HUES64 (cell line): ENCODE measurements around the gene SEC24B. TPM values are rescaled to one million over a fixed set of nuclear protein-coding genes. Genes with fewer than 3 reads are reported as not detected.

Source experiments
- H3K27ac ChIP-seq: 2 replicates; pipeline ENCODE4 v1.7.0; 2013; ENCODE audit warnings: low read depth, low read length, inconsistent platforms
- H3K27me3 ChIP-seq: 2 replicates; pipeline ENCODE4 v1.6.1; 2013; ENCODE audit warnings: mild to moderate bottlenecking, low read length; ENCODE audit not compliant: insufficient read depth
- H3K36me3 ChIP-seq: 2 replicates; pipeline ENCODE4 v1.6.1; 2013; ENCODE audit warnings: mild to moderate bottlenecking, low read length; ENCODE audit not compliant: insufficient read depth
- H3K4me1 ChIP-seq: 2 replicates; pipeline ENCODE4 v1.6.1; 2013; ENCODE audit warnings: mild to moderate bottlenecking, low read length, moderate library complexity; ENCODE audit not compliant: insufficient read depth
- H3K4me3 ChIP-seq: 2 replicates; pipeline ENCODE4 v1.5.1; 2013; ENCODE audit warnings: mild to moderate bottlenecking, low read length, moderate library complexity
- H3K9ac ChIP-seq: 2 replicates; pipeline ENCODE4 v1.6.1; 2013; ENCODE audit warnings: mild to moderate bottlenecking, low read depth, low read length
- H3K9me3 ChIP-seq: 2 replicates; pipeline ENCODE4 v1.6.1; 2013; ENCODE audit warnings: low read depth, low read length; ENCODE audit not compliant: insufficient read depth
- WGBS: fragments of 150-250, 120-280 bp; methylation state at CpG from one replicate; pipeline ENCODE4 v1.1.7; 2013; ENCODE audit warnings: missing lambda C conversion rate; 5-methylcytosine and 5-hydroxymethylcytosine counted together
- polyA plus RNA-seq, 2 experiments: library from polyadenylated mRNA; stranded (reverse); fragments of 50-300 nt; gene quantifications; one replicate each; pipeline ENCODE4 v1.2.3, GENCODE V29; 2013

Gene SEC24B
- 18.9 TPM for polyA plus RNA-seq (2013, experiment 1 of 2)
- 20.6 TPM for polyA plus RNA-seq (2013, experiment 2 of 2)

- peak within 1 kb of the TSS; percentile 94 for H3K9ac ChIP-seq
- under 1% methylated on average over 87 of the region's 87 CpGs for WGBS
- peak within 1 kb of the TSS; percentile 66 for H3K4me3 ChIP-seq
- H3K27me3 ChIP-seq, result no peaks in the 10 kb centered on the region
- peak within 1 kb of the TSS; percentile 72 for H3K27ac ChIP-seq
- no peaks in the 10 kb centered on the region for H3K9me3 ChIP-seq
- H3K36me3 ChIP-seq, result no peaks in the 10 kb centered on the region; the same call in none of the 2 replicates
- peaks cover 32% of the 10 kb centered on the region for H3K4me1 ChIP-seq
Measured at GRCh38 chr4:109433205-109434006, at the start of gene SEC24B. Gene SEC24B (plus strand): TSS chr4:109433815. CDS start chr4:109433870, 55 bp downstream.

- Histone ChIP-seq H3K4me1 (peaks cover 10% of the 10 kb centered on the region), H3K36me3 (no peaks in the 10 kb centered on the region), H3K27me3 (no peaks in the 10 kb centered on the region), H3K27ac (no peak overlapping the region), H3K9ac (no peak overlapping the region), H3K9me3 (no peaks in the 10 kb centered on the region), H3K4me3 (no peak overlapping the region)
- WGBS, result 90% methylated on average over 6 of the region's 6 CpGs
Measured at GRCh38 chr4:109383823-109384222, 49.8 kb upstream of the SEC24B start.

- H3K27me3 ChIP-seq, result no peaks in the 10 kb centered on the region
- H3K36me3 ChIP-seq, result no peaks in the 10 kb centered on the region
- H3K9ac ChIP-seq, result no peak overlapping the region
- H3K4me1 ChIP-seq, result peaks cover 16% of the 10 kb centered on the region
- H3K27ac ChIP-seq, result no peak overlapping the region
- no peak overlapping the region for H3K4me3 ChIP-seq
- H3K9me3 ChIP-seq, result no peaks in the 10 kb centered on the region
- WGBS, result 93% methylated on average over 5 of the region's 5 CpGs
Measured at GRCh38 chr4:109385260-109385659, 48.4 kb upstream of the SEC24B start.

GRCh38 chr4:109389369-109390114 lies 44.1 kb upstream of the SEC24B start:
- H3K27me3 ChIP-seq, result no peaks in the 10 kb centered on the region
- no peaks in the 10 kb centered on the region for H3K36me3 ChIP-seq
- no peak overlapping the region for H3K27ac ChIP-seq
- H3K4me3 ChIP-seq, result no peak overlapping the region
- no peaks in the 10 kb centered on the region for H3K9me3 ChIP-seq
- 76% methylated on average over 7 of the region's 7 CpGs for WGBS
- peaks cover 16% of the 10 kb centered on the region for H3K4me1 ChIP-seq
- no peak overlapping the region for H3K9ac ChIP-seq

- Histone ChIP-seq H3K27me3 (no peaks in the 10 kb centered on the region), H3K27ac (no peak overlapping the region), H3K4me1 (peaks cover 16% of the 10 kb centered on the region), H3K9ac (no peak overlapping the region), H3K36me3 (no peaks in the 10 kb centered on the region), H3K9me3 (no peaks in the 10 kb centered on the region), H3K4me3 (no peak overlapping the region)
Measured at GRCh38 chr4:109390115-109390768, 43.4 kb upstream of the SEC24B start.

DNA sequence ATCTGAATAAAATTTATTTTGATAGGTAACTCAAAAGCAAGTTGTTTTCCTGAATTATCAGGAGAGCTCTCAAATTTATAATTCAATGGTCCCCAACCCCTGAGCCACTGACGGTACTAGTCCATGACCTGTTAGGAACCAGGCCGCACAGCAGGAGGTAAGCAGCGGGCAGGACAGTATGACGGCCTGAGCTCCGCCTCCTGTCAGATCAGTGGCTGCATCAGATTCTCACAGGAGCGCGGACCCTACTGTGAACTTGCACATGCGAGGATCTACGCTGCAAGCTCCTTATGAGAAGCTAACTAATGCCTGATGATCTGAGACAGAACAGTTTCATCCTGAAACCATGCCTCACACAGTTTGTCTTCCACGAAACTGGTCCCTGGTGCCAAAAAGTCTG lies 37.9 kb upstream of the SEC24B start:
- H3K4me1 ChIP-seq, result peaks cover 13% of the 10 kb centered on the region; the same call in 1 of the 2 replicates
- H3K4me3 ChIP-seq, result no peak overlapping the region
- H3K27ac ChIP-seq, result no peak overlapping the region
- no peak overlapping the region for H3K9ac ChIP-seq
- H3K9me3 ChIP-seq, result no peaks in the 10 kb centered on the region
- no peaks in the 10 kb centered on the region for H3K27me3 ChIP-seq
- WGBS, result 48% methylated on average over 10 of the region's 10 CpGs
- no peaks in the 10 kb centered on the region for H3K36me3 ChIP-seq

- no peaks in the 10 kb centered on the region for H3K36me3 ChIP-seq
- WGBS, result no CpG with 5 or more reads among the region's 1 CpG
Measured at GRCh38 chr4:109398928-109399327, 34.7 kb upstream of the SEC24B start.

GRCh38 chr4:109406337-109406931 lies 27.2 kb upstream of the SEC24B start:
- Histone ChIP-seq H3K9ac (no peak overlapping the region), H3K4me3 (no peak overlapping the region), H3K27ac (no peak overlapping the region), H3K9me3 (no peaks in the 10 kb centered on the region), H3K4me1 (peaks cover 35% of the 10 kb centered on the region), H3K27me3 (no peaks in the 10 kb centered on the region), H3K36me3 (no peaks in the 10 kb centered on the region)
- WGBS, result 44% methylated on average over 2 of the region's 2 CpGs

More at GRCh38 chr4:109398928-109399327, 34.7 kb upstream of the SEC24B start:
- Histone ChIP-seq H3K27me3 (no peaks in the 10 kb centered on the region), H3K9ac (no peak overlapping the region), H3K4me1 (peaks cover 13% of the 10 kb centered on the region; the same call in 1 of the 2 replicates), H3K4me3 (no peak overlapping the region), H3K9me3 (no peaks in the 10 kb centered on the region), H3K27ac (no peak overlapping the region)

GRCh38 chr4:109407027-109407737 lies 26.4 kb upstream of the SEC24B start:
- peaks cover 35% of the 10 kb centered on the region for H3K4me1 ChIP-seq
- no peaks in the 10 kb centered on the region for H3K9me3 ChIP-seq
- H3K4me3 ChIP-seq, result no peak overlapping the region
- no peaks in the 10 kb centered on the region for H3K27me3 ChIP-seq
- H3K36me3 ChIP-seq, result no peaks in the 10 kb centered on the region
- WGBS, result 96% methylated on average over 2 of the region's 2 CpGs
- no peak overlapping the region for H3K9ac ChIP-seq
- H3K27ac ChIP-seq, result no peak overlapping the region

DNA sequence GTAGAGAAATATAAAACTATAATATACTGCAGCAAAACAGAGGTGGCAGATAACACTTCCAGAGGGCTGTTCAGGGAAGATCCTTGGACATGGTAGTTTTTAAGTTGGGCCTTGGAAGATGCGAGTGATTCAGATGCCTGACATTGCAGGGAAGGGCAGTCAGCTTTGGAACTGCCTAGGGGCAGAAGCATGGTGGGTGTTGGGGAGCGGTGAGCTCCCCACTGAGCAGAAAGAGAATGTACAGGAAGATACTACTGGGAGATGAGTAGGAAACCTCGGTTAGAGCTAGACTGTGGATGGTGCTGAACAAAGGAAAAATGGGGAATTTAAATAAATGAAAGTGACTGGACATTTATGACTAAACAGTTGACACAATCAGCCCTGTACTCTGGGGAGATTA lies 24.9 kb upstream of the SEC24B start:
- Histone ChIP-seq H3K36me3 (no peaks in the 10 kb centered on the region), H3K4me3 (no peak overlapping the region), H3K27ac (no peak overlapping the region), H3K4me1 (peaks cover 41% of the 10 kb centered on the region), H3K9ac (no peak overlapping the region), H3K9me3 (no peaks in the 10 kb centered on the region), H3K27me3 (no peaks in the 10 kb centered on the region)
- 60% methylated on average over 3 of the region's 3 CpGs for WGBS
